Left ventricle myocardium inferior (tissue), 1 donor: ENCODE data around the gene DCTN1. TPM values are rescaled to one million over a fixed set of nuclear protein-coding genes. Genes with fewer than 3 reads are reported as not detected.
A peak's percentile ranks its signal among the peaks of the same experiment; 100 is the strongest.

Experiments used
- DNase-seq: peaks from one replicate; pipeline ENCODE4 v3.0.0-alpha.2; 2020
- H3K27ac ChIP-seq: fragments of 200-600 bp; replicated peaks from 2 replicates; pipeline ENCODE4 v1.8.0; 2021
- H3K27me3 ChIP-seq: fragments of 200-600 bp; 2 replicates; pipeline ENCODE4 v1.8.0; 2021; ENCODE audit warnings: low read depth
- H3K36me3 ChIP-seq: fragments of 200-600 bp; 2 replicates; pipeline ENCODE4 v1.8.0; 2021
- H3K4me1 ChIP-seq: fragments of 200-600 bp; 2 replicates; pipeline ENCODE4 v1.8.0; 2021
- H3K4me3 ChIP-seq: fragments of 200-600 bp; 2 replicates; pipeline ENCODE4 v1.8.0; 2021; ENCODE audit warnings: mild to moderate bottlenecking, moderate library complexity
- H3K9me3 ChIP-seq: fragments of 200-600 bp; replicated peaks from 2 replicates; pipeline ENCODE4 v1.8.0; 2021
- intact Hi-C: fragments of 100-400 bp; cut with micrococcal nuclease; formaldehyde crosslinking; loops from one replicate; pipeline ENCODE4 v1.11.0; 2022
- total RNA-seq: library from RNA; stranded (reverse); fragmentation: NEBNext Ultra II Directional; extraction: Animal tissue kit (Norgen Biotek cat#: 25700); gene quantifications from one replicate; pipeline ENCODE4 v1.2.1, GENCODE V29; 2021
- TF ChIP-seq, protein P1 (sequence below): fragments of 200-600 bp; IDR thresholded peaks from 2 replicates; pipeline ENCODE4 v1.8.0; 2021; ENCODE audit warnings: antibody characterized with exemption, mild to moderate bottlenecking, borderline replicate concordance
- donor health status: DM: no; HTN: yes; CAD: no; lungs with severe emphysema.

The DCTN1 gene
- total RNA-seq, 1 donor from 2014 or later = 201 TPM

DNA sequence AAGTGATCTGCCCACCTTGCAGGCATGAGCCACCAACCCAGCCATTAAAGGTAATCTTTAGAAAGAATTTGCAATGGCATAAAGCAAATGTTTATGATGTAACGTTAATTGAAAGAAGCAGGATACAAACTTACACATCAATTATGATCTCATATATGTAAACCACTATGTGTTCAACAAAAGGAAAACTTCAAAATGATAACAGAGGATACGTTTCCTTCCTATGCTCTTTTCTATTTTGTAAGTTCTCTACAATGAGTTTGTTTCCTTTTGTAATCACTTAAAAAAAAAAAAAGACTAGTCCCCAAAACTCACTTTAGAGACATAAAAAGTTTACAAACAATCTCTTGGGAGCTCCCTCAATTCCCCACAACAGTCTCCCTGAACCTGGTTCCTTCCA is 39.9 kb upstream of the DCTN1 start:
- TF ChIP-seq, protein P1, sequence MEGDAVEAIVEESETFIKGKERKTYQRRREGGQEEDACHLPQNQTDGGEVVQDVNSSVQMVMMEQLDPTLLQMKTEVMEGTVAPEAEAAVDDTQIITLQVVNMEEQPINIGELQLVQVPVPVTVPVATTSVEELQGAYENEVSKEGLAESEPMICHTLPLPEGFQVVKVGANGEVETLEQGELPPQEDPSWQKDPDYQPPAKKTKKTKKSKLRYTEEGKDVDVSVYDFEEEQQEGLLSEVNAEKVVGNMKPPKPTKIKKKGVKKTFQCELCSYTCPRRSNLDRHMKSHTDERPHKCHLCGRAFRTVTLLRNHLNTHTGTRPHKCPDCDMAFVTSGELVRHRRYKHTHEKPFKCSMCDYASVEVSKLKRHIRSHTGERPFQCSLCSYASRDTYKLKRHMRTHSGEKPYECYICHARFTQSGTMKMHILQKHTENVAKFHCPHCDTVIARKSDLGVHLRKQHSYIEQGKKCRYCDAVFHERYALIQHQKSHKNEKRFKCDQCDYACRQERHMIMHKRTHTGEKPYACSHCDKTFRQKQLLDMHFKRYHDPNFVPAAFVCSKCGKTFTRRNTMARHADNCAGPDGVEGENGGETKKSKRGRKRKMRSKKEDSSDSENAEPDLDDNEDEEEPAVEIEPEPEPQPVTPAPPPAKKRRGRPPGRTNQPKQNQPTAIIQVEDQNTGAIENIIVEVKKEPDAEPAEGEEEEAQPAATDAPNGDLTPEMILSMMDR = no peak
- Histone ChIP-seq H3K27ac (no peak overlapping the region), H3K9me3 (no peaks in the 10 kb centered on the region), H3K4me3 (no peak overlapping the region), H3K4me1 (peaks cover 38% of the 10 kb centered on the region), H3K36me3 (peaks cover 1% of the 10 kb centered on the region), H3K27me3 (no peaks in the 10 kb centered on the region)
- intact Hi-C loops = no loop called here
- no peak for DNase-seq

DNA sequence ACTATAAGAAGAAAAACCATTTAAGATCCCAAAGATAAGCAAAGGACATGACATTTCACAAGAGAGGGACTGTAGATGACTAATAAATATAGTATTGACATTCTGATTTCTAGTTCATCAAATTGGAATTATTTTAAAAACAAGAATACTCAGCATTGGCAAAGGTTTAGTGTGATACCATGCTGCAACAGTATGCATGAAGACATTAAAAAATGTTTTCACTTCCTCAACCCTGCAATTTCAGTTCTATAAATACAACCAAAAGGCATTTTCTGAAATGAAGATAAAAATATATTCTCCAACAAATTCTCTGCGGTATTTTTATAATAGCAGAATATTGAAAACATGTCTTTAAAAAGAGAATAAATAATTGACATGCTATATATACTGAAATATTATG is 39.2 kb upstream of the DCTN1 start:
- DNase-seq = no peak
- H3K4me1 ChIP-seq = peaks cover 44% of the 10 kb centered on the region
- TF ChIP-seq, protein P1 = no peak
- no peaks in the 10 kb centered on the region for H3K36me3 ChIP-seq
- no peaks in the 10 kb centered on the region for H3K9me3 ChIP-seq
- no peaks in the 10 kb centered on the region for H3K27me3 ChIP-seq
- no peak overlapping the region for H3K4me3 ChIP-seq
- H3K27ac ChIP-seq = no peak overlapping the region
- intact Hi-C loops = no loop called here

DNA sequence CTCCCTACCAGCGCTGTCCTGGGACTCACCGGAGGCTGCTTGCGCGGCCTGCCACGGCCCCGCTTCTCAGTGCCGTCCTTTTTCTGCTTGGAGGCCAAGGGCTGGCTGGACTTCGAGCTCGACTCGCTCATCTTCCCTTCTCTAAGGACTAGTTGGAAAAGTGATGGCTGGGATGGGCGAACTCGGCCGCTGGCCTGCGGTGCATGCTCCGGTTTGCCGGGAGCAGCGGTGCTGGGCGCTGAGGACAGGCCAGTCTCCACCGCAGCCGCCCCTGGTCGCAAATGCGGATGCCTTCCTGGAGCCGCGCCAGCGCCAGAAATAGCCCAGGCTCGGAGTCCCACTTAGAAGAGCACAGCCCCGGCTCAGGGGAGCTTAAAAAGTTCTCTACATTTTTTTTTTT is 38.2 kb upstream of the DCTN1 start:
- intact Hi-C loops = no loop called here
- Histone ChIP-seq H3K27ac (peak overlapping the region; percentile 51), H3K27me3 (no peaks in the 10 kb centered on the region), H3K4me3 (peak overlapping the region; percentile 17), H3K9me3 (no peaks in the 10 kb centered on the region), H3K36me3 (no peaks in the 10 kb centered on the region), H3K4me1 (peaks cover 51% of the 10 kb centered on the region)
- DNase-seq = peak; percentile 77
- TF ChIP-seq, protein P1 = no peak

DNA sequence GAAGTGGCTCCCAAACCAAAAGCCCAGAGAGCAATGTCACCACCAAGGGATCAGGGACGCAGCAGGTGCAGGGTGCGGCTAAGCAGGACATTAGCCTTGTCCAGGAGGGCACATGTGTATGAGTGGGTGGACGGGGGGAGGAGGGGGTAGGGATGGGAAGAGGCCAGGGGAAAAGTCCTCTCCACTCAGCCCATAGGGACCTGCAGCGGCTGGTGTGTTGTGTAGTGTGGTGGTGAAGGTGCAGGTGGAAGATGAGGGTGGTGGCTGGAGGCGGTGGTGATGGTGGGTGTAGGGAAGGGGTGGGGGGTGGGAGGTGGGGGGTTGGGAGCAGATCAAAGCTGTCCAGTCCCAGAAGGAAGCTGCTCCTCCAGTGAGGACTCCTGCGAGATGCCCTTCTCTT is 37.7 kb upstream of the DCTN1 start:
- no peaks in the 10 kb centered on the region for H3K9me3 ChIP-seq
- intact Hi-C loops = no loop called here
- DNase-seq = no peak
- no peaks in the 10 kb centered on the region for H3K36me3 ChIP-seq
- TF ChIP-seq, protein P1 = no peak
- H3K4me1 ChIP-seq = peaks cover 51% of the 10 kb centered on the region
- H3K27me3 ChIP-seq = no peaks in the 10 kb centered on the region
- no peak overlapping the region for H3K4me3 ChIP-seq
- H3K27ac ChIP-seq = peak overlapping the region; percentile 51

DNA sequence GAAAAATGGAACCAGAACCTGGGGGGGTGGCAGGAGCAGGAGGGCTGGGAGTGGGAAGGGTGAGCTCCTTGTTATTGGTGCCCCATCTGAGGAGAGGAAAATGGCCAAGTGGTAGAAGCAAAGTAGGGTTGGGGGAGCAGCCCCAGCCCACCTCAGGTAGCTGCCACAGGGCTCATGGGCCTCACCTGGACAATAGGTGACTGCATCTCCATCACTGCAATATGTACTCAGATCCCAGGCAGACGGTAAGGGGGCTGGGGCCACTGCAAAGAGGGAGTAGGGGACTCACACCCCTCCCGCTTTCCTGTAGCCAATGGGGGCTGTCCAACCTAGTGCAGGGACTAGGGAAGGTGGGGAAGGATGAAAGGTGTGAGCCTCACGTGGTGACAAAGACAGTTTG is 37.1 kb upstream of the DCTN1 start:
- Histone ChIP-seq H3K4me3 (no peak overlapping the region), H3K27me3 (no peaks in the 10 kb centered on the region), H3K4me1 (peaks cover 50% of the 10 kb centered on the region), H3K27ac (no peak overlapping the region), H3K9me3 (no peaks in the 10 kb centered on the region), H3K36me3 (no peaks in the 10 kb centered on the region)
- no peak for DNase-seq
- intact Hi-C loops = no loop called here
- TF ChIP-seq, protein P1 = no peak

DNA sequence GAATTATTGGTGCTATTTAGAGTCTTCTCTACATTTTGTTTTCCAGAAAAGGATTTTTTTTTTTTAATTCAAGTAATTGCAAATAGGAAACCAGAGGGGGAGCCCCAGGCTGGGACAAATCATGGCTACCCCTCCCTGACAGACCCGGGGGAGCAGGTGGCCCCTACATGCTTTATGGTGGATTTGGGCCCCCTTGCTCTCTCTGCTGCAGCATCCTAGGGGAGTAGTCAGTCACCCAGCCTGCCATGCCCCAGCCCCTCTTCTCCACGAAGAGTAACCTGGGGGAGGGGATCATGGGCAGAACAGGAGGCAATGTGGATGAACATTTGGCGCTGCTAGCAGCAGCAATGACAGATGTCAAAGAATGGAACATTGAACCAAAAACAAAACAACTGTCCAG is 36.7 kb upstream of the DCTN1 start:
- no peaks in the 10 kb centered on the region for H3K27me3 ChIP-seq
- no peak overlapping the region for H3K27ac ChIP-seq
- H3K4me3 ChIP-seq = no peak overlapping the region
- H3K9me3 ChIP-seq = no peaks in the 10 kb centered on the region
- intact Hi-C loops = no loop called here
- no peaks in the 10 kb centered on the region for H3K36me3 ChIP-seq
- TF ChIP-seq, protein P1 = no peak
- H3K4me1 ChIP-seq = peaks cover 46% of the 10 kb centered on the region
- no peak for DNase-seq
